GM12878 (cell line): ENCODE measurements around the gene TBCCD1.

Experiments used
- EP300 ChIP-seq, 2 experiments: fragments of 150-350 bp in 1 of 2; IDR thresholded peaks; 2 replicates each; pipeline ENCODE4 v1.6.1; 2011 to 2012; ENCODE audit warnings: low read depth in 2 of 2, low read length in 2 of 2, borderline replicate concordance in 1 of 2, improper control_type of control experiment in 1 of 2, inconsistent platforms in 1 of 2; ENCODE audit not compliant: control insufficient read depth in 1 of 2
- ETV6 ChIP-seq, 2 experiments: fragments of 450-650 bp in 1 of 2; IDR thresholded peaks in 1 of 2; conservative IDR thresholded peaks in 1 of 2; 2 replicates each; pipeline ENCODE4 v1.6.1; 2014; ENCODE audit warnings: antibody characterized with exemption in 1 of 2, borderline replicate concordance in 1 of 2, low read depth in 1 of 2, mild to moderate bottlenecking in 1 of 2, moderate library complexity in 1 of 2
- EZH2 ChIP-seq: IDR thresholded peaks from 2 replicates; pipeline ENCODE4 v1.6.1; 2012; ENCODE audit warnings: low read depth, mild to moderate bottlenecking, control low read depth, inconsistent platforms, low read length, borderline replicate concordance; ENCODE audit not compliant: control insufficient read depth
- MXI1 ChIP-seq: fragments of 150-350 bp; IDR thresholded peaks from 2 replicates; pipeline ENCODE4 v1.6.1; 2011; ENCODE audit warnings: low read depth, mild to moderate bottlenecking, inconsistent platforms, low read length, improper control_type of control experiment
- NFYB ChIP-seq: IDR thresholded peaks from 2 replicates; pipeline ENCODE4 v1.6.1; 2011; ENCODE audit warnings: low read depth, mild to moderate bottlenecking, low read length, improper control_type of control experiment, moderate library complexity; ENCODE audit not compliant: insufficient read depth
- PAX5 ChIP-seq: IDR thresholded peaks from 2 replicates; pipeline ENCODE4 v1.6.1; 2011; ENCODE audit warnings: low read depth, low read length, borderline replicate concordance
- POLR2AphosphoS2 ChIP-seq: IDR thresholded peaks from 2 replicates; pipeline ENCODE4 v1.6.1; 2011; ENCODE audit warnings: low read depth, mild to moderate bottlenecking, low read length, improper control_type of control experiment, moderate library complexity
- SPI1 ChIP-seq: IDR thresholded peaks from 2 replicates; pipeline ENCODE4 v1.6.1; 2011; ENCODE audit warnings: low read depth, mild to moderate bottlenecking, low read length, moderate library complexity, borderline replicate concordance; ENCODE audit not compliant: insufficient read depth
- TAF1 ChIP-seq: IDR thresholded peaks from 2 replicates; pipeline ENCODE4 v1.6.1; 2011; ENCODE audit warnings: mild to moderate bottlenecking, low read depth, low read length, borderline replicate concordance
- ZNF207 ChIP-seq: fragments of 450-650 bp; IDR thresholded peaks from 2 replicates; pipeline ENCODE4 v1.6.1; 2014; ENCODE audit warnings: antibody characterized with exemption, mild to moderate bottlenecking, borderline replicate concordance
- ZNF384 ChIP-seq: IDR thresholded peaks from 2 replicates; pipeline ENCODE4 v1.6.1; 2012; ENCODE audit warnings: low read depth, mild to moderate bottlenecking, low read length, improper control_type of control experiment, borderline replicate concordance
- TF ChIP-seq, protein P1 (sequence below): IDR thresholded peaks from 2 replicates; pipeline ENCODE4 v1.6.1; 2012; ENCODE audit warnings: low read depth, low read length, improper control_type of control experiment

DNA sequence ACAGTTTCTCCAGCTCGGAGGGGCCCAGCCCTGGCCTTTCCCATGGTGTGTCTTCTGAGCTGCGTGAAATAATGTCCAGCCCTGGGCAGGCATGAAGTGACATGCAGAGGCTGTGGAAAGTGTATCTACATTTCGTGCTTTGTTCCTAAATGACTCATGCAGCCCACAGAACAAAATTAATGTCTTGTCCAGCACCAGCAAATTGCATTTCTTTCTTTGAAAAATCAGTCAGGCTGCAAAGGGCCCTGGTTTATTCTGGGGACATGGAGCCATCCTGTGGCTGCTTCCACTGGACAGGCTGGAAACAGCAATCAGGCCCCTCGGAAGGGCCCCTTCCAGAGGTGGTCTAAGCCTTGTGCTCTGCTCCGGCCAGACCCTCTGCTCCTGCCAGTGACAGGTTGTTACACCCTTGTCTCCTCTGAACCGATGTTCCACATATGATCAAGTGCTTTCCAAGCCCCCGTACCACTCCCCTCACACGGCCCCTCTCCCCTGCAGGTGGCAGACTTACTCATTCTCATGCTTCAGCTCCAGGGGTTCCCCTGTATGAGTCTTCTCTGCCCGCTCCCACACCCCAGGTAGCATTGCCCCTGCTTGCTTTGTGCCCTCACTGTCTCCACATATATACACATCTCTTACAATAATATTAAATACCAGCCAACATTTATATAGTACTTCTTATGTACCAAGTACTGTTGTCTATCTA lies 56.6 kb downstream of the TBCCD1 start:
- TF ChIP-seq NFYB (no peak), ZNF384 (no peak), EZH2 (no peak), POLR2AphosphoS2 (no peak), MXI1 (no peak; the same call in 1 of the 2 replicates), TAF1 (no peak), ZNF207 (no peak), ETV6 (conservative IDR thresholded peaks at IDR 0.05 in 1 of 2, IDR thresholded peaks at IDR 0.05 in 1 of 2; ENCODE audit: borderline replicate concordance in 1 of 2, low read depth in 1 of 2) (peak in 1 of 2 experiments; percentile 39; a peak in 1 of 4 replicates), SPI1 (no peak), EP300 (IDR thresholded peaks at IDR 0.05; ENCODE audit: borderline replicate concordance in 1 of 2, control insufficient read depth in 1 of 2, low read depth in 2 of 2, low read length in 2 of 2) (no peak; a peak in 1 of 4 replicates), PAX5 (peak; percentile 83; the same call in 1 of the 2 replicates)
- TF ChIP-seq, protein P1, sequence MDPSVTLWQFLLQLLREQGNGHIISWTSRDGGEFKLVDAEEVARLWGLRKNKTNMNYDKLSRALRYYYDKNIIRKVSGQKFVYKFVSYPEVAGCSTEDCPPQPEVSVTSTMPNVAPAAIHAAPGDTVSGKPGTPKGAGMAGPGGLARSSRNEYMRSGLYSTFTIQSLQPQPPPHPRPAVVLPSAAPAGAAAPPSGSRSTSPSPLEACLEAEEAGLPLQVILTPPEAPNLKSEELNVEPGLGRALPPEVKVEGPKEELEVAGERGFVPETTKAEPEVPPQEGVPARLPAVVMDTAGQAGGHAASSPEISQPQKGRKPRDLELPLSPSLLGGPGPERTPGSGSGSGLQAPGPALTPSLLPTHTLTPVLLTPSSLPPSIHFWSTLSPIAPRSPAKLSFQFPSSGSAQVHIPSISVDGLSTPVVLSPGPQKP = no peak
